Adrenal gland (tissue), 12 donors: ENCODE data around the gene CEP104. TPM values are rescaled to one million over a fixed set of nuclear protein-coding genes. Genes with fewer than 3 reads are reported as not detected.

Experiments used
- DNase-seq, 7 donors: peaks; one replicate each; pipeline ENCODE4 v3.0.0-alpha.2; 2019 to 2020
- H3K27ac ChIP-seq, 5 donors: fragments of 200-600 bp; sonication (generic) in 4 of 5; 1 replicate in 3 of 5; 2 replicates in 2 of 5; pipeline versions ENCODE4 v1.5.1 to v1.8.0; 2016 to 2020; ENCODE audit warnings: mild to moderate bottlenecking in 1 of 5
- H3K27me3 ChIP-seq: fragments of 200-600 bp; 2 replicates; pipeline ENCODE4 v1.8.0; 2021
- H3K36me3 ChIP-seq, 2 donors: fragments of 200-600 bp; replicated peaks in 1 of 2; 1 replicate in 1 of 2; 2 replicates in 1 of 2; pipeline versions ENCODE4 v1.5.1 to v1.8.0; 2018 to 2022
- H3K4me1 ChIP-seq, 2 donors: fragments of 200-600 bp; replicated peaks in 1 of 2; 1 replicate in 1 of 2; 2 replicates in 1 of 2; pipeline versions ENCODE4 v1.5.1 to v1.8.0; 2018 to 2021
- H3K4me3 ChIP-seq, 4 donors: fragments of 200-600 bp; sonication (generic) in 3 of 4; one replicate each; pipeline ENCODE4 v1.5.1; 2016 to 2018
- H3K9me3 ChIP-seq, 3 donors: fragments of 200-600 bp; sonication (generic) in 1 of 3; replicated peaks in 1 of 3; 1 replicate in 2 of 3; 2 replicates in 1 of 3; pipeline versions ENCODE4 v1.5.1 to v1.8.0; 2016 to 2021
- CTCF ChIP-seq, 6 experiments: fragments of 450-650 bp in 4 of 6; fragments of 200-600 bp in 2 of 6; sonication (generic) in 1 of 6; IDR thresholded peaks; 1 replicate in 5 of 6; 2 replicates in 1 of 6; pipeline versions ENCODE4 v1.5.1 to v1.8.0; 2016 to 2021; ENCODE audit warnings: antibody characterized with exemption in 6 of 6, mild to moderate bottlenecking in 2 of 6, moderate library complexity in 1 of 6
- POLR2A ChIP-seq, 2 donors: fragments of 450-650 bp; IDR thresholded peaks; one replicate each; pipeline ENCODE4 v1.6.1; 2017; ENCODE audit warnings: antibody characterized with exemption in 2 of 2, mild to moderate bottlenecking in 2 of 2, moderate library complexity in 1 of 2
- WGBS, 4 donors: extraction: QIAGEN DNeasy Blood & Tissue Kit in 2 of 4; methylation state at CpG; one replicate each; pipeline versions ENCODE4 v1.1.5 to v1.1.7; 2013 to 2017; 5-methylcytosine and 5-hydroxymethylcytosine counted together
- intact Hi-C, 2 donors: fragments of 100-400 bp; cut with DNase I; formaldehyde crosslinking; loops; one replicate each; pipeline versions ENCODE4 v1.14.1 to v1.15.0; 2022 to 2023
- polyA plus RNA-seq, 3 donors: library from polyadenylated mRNA; stranded (reverse); fragments of 200-250 nt in 2 of 3; fragments of 350-450 nt in 1 of 3; fragmentation: Illumina TruSeq in 1 of 3; extraction: RNeasy Lipid Tissue Mini Kit (QIAGEN cat#74804) in 1 of 3; gene quantifications; one replicate each; pipeline ENCODE4 v1.2.3, GENCODE V29; 2013 to 2014
- total RNA-seq, 9 donors: library from RNA; depleted of rRNA in 4 of 9; stranded (reverse); fragments of >200 nt in 4 of 9; fragments of 120-200 nt in 1 of 9; fragmentation: NEBNext Ultra II Directional in 1 of 9; extraction: Animal tissue kit (Norgen Biotek cat#: 25700) in 1 of 9; gene quantifications; one replicate each; pipeline versions ENCODE4 v1.1.0 to v1.2.4, GENCODE V29; 2013 to 2023
- donor health status: healthy with polysubstance abuse.
- donor health status: Bipolar disorder and iron deficiency.
- donor health status: DM: yes; HTN: yes; CAD: no.
- donor health status: DM: no; HTN: no; CAD: no.
- donor health status: DM: no; HTN: no; CAD: no.
- donor health status: DM: yes; HTN: yes; CAD: no.

CEP104 gene
- total and polyA plus RNA-seq, 12 donors: 13.6 to 80.9 (median 38.1) TPM

- H3K4me3 ChIP-seq: no peak overlapping the region
- WGBS, 4 donors: 87 to 90% (median 89%) methylated on average over 12 to 22 of the region's 22 CpGs
Observed at GRCh38 chr1:3768811-3769390, 88.1 kb downstream of the CEP104 start.

GRCh38 chr1:3767328-3767925 lies 89.6 kb downstream of the CEP104 start:
- WGBS, 4 donors: 82 to 86% (median 86%) methylated on average over 13 to 17 of the region's 17 CpGs
- Histone ChIP-seq H3K4me1 (peaks cover 13 to 14% of the 10 kb centered on the region in 2 donors), H3K9me3 (no peaks in the 10 kb centered on the region), H3K4me3 (no peak overlapping the region), H3K27ac (no peak overlapping the region), H3K36me3 (no peaks in the 10 kb centered on the region), H3K27me3 (peaks cover 6% of the 10 kb centered on the region)
- intact Hi-C loops: no loop called here
- TF ChIP-seq POLR2A (IDR thresholded peaks at IDR 0.05): no peak
- no peak for DNase-seq

More at GRCh38 chr1:3768811-3769390, 88.1 kb downstream of the CEP104 start:
- no peak for DNase-seq
- Histone ChIP-seq H3K27me3 (no peaks in the 10 kb centered on the region), H3K36me3 (no peaks in the 10 kb centered on the region), H3K9me3 (no peaks in the 10 kb centered on the region), H3K4me1 (peaks cover 14 to 20% of the 10 kb centered on the region in 2 donors), H3K27ac (no peak overlapping the region)
- TF ChIP-seq CTCF (IDR thresholded peaks at IDR 0.05) (no peak), POLR2A (IDR thresholded peaks at IDR 0.05) (no peak)
- intact Hi-C loops: no loop called here

- Histone ChIP-seq H3K27me3 (peaks cover 13% of the 10 kb centered on the region), H3K4me1 (no peaks in the 10 kb centered on the region), H3K4me3 (no peak overlapping the region), H3K36me3 (no peaks in the 10 kb centered on the region), H3K27ac (no peak overlapping the region), H3K9me3 (no peaks in the 10 kb centered on the region)
- TF ChIP-seq POLR2A (IDR thresholded peaks at IDR 0.05) (no peak), CTCF (IDR thresholded peaks at IDR 0.05) (no peak)
- no peak for DNase-seq
- intact Hi-C loops: no loop called here
- 81 to 85% (median 82%) methylated on average over 25 to 31 of the region's 31 CpGs for WGBS, 4 donors
Observed at GRCh38 chr1:3763351-3764125, 93.5 kb downstream of the CEP104 start.

GRCh38 chr1:3762873-3763228 lies 94.2 kb downstream of the CEP104 start:
- no peak overlapping the region for H3K4me3 ChIP-seq
- no peak overlapping the region for H3K27ac ChIP-seq
- no peaks in the 10 kb centered on the region for H3K4me1 ChIP-seq
- no peaks in the 10 kb centered on the region for H3K36me3 ChIP-seq
- no peak for DNase-seq
- H3K9me3 ChIP-seq: no peaks in the 10 kb centered on the region
- intact Hi-C loops: no loop called here
- 77 to 88% (median 83%) methylated on average over 8 to 12 of the region's 12 CpGs for WGBS, 4 donors
- TF ChIP-seq POLR2A (IDR thresholded peaks at IDR 0.05): no peak
- TF ChIP-seq CTCF (IDR thresholded peaks at IDR 0.05): no peak
- H3K27me3 ChIP-seq: peaks cover 13% of the 10 kb centered on the region
